ENCODE results near the gene CDC42EP3. TPM values are rescaled to one million over a fixed set of nuclear protein-coding genes. Genes with fewer than 3 reads are reported as not detected.

The CDC42EP3 gene
- polyA plus RNA-seq, 1 donor from 2014 or later: 25.2 TPM

GRCh38 chr2:37658682-37659081, 12.8 kb downstream of the CDC42EP3 start:
- H3K27me3 ChIP-seq (ENCODE audit: insufficient read depth, low read depth, low read length): no peaks in the 10 kb centered on the region
- no peak overlapping the region for H3K27ac ChIP-seq (ENCODE audit: low read length)
- H2AFZ ChIP-seq (ENCODE audit: low read depth, low read length): no peak overlapping the region
- H3K9me3 ChIP-seq (ENCODE audit: low read length): no peaks in the 10 kb centered on the region
- no peaks in the 10 kb centered on the region for H3F3A ChIP-seq (ENCODE audit: insufficient read depth, low read length, poor library complexity, severe bottlenecking)
- H3K4me3 ChIP-seq (ENCODE audit: low read length): no peak overlapping the region
- no peak for TF ChIP-seq POLR2AphosphoS5 (IDR thresholded peaks at IDR 0.05)
- no peak for TF ChIP-seq EP300 (conservative IDR thresholded peaks at IDR 0.05; ENCODE audit: poor library complexity, severe bottlenecking)
- no peak for TF ChIP-seq MXI1 (conservative IDR thresholded peaks at IDR 0.05; ENCODE audit: poor library complexity, severe bottlenecking)
- TF ChIP-seq REST (IDR thresholded peaks at IDR 0.05; ENCODE audit: borderline replicate concordance): no peak
- H3K4me2 ChIP-seq (ENCODE audit: low read length): no peak overlapping the region
- H3K9ac ChIP-seq (ENCODE audit: low read length): no peak overlapping the region
- H3K79me2 ChIP-seq (replicated peaks; ENCODE audit: insufficient read depth, low read length): peaks cover 64% of the 10 kb centered on the region
- H3K36me3 ChIP-seq (ENCODE audit: insufficient read depth, low read length): no peaks in the 10 kb centered on the region
- no peaks in the 10 kb centered on the region for H3K9me2 ChIP-seq (ENCODE audit: insufficient read depth, low read length)
- H4K20me1 ChIP-seq (ENCODE audit: insufficient read depth): peaks cover 5% of the 10 kb centered on the region

- Histone ChIP-seq H3K79me2 (replicated peaks; ENCODE audit: insufficient read depth, low read length) (peaks cover 59% of the 10 kb centered on the region), H3F3A (ENCODE audit: insufficient read depth, low read length, poor library complexity, severe bottlenecking) (no peaks in the 10 kb centered on the region), H3K27ac (ENCODE audit: low read length) (no peak overlapping the region), H3K9ac (ENCODE audit: low read length) (no peak overlapping the region), H3K4me2 (ENCODE audit: low read length) (no peak overlapping the region), H2AFZ (ENCODE audit: low read depth, low read length) (no peak overlapping the region), H4K20me1 (ENCODE audit: insufficient read depth) (peaks cover 5% of the 10 kb centered on the region), H3K27me3 (ENCODE audit: insufficient read depth, low read depth, low read length) (no peaks in the 10 kb centered on the region), H3K9me3 (ENCODE audit: low read length) (no peaks in the 10 kb centered on the region), H3K36me3 (ENCODE audit: insufficient read depth, low read length) (no peaks in the 10 kb centered on the region), H3K4me3 (ENCODE audit: low read length) (no peak overlapping the region), H3K9me2 (ENCODE audit: insufficient read depth, low read length) (no peaks in the 10 kb centered on the region)
- TF ChIP-seq TAF1 (IDR thresholded peaks at IDR 0.05; ENCODE audit: low read depth) (no peak), SMC3 (conservative IDR thresholded peaks at IDR 0.05; ENCODE audit: poor library complexity) (no peak), CTCF (IDR thresholded peaks at IDR 0.05; ENCODE audit: poor library complexity, severe bottlenecking) (no peak), EZH2 (IDR thresholded peaks at IDR 0.05; ENCODE audit: borderline replicate concordance, insufficient read depth, low read length, poor library complexity, severe bottlenecking) (no peak), EP300 (conservative IDR thresholded peaks at IDR 0.05; ENCODE audit: poor library complexity, severe bottlenecking) (no peak), MXI1 (conservative IDR thresholded peaks at IDR 0.05; ENCODE audit: poor library complexity, severe bottlenecking) (no peak), POLR2AphosphoS5 (IDR thresholded peaks at IDR 0.05) (no peak), REST (IDR thresholded peaks at IDR 0.05; ENCODE audit: borderline replicate concordance) (no peak), RAD21 (conservative IDR thresholded peaks at IDR 0.05) (no peak)
These were observed 14.0 kb downstream of the CDC42EP3 start for GRCh38 chr2:37657471-37657870.

All from neural cell (in vitro differentiated cells).